ENCODE measurements around the gene SNRPA1.

The SNRPA1 gene

GRCh38 chr15:101294731-101295606, at the start of gene SNRPA1:
SNRPA1 (minus strand) TSS chr15:101295248; CDS start chr15:101295178, 70 bp downstream.
- no peak for TF ChIP-seq CTCF (IDR thresholded peaks at IDR 0.05)

- no peak for TF ChIP-seq CTCF (IDR thresholded peaks at IDR 0.05)
Observed at GRCh38 chr15:101342056-101342455, 47.0 kb upstream of the SNRPA1 start.

GRCh38 chr15:101338502-101339057, 43.5 kb upstream of the SNRPA1 start:
- no peak for TF ChIP-seq CTCF (IDR thresholded peaks at IDR 0.05)

GRCh38 chr15:101337976-101338375, 42.9 kb upstream of the SNRPA1 start:
- no peak for TF ChIP-seq CTCF (IDR thresholded peaks at IDR 0.05)

GRCh38 chr15:101332061-101332467, 37.0 kb upstream of the SNRPA1 start:
- no peak for TF ChIP-seq CTCF (IDR thresholded peaks at IDR 0.05)

- TF ChIP-seq CTCF (IDR thresholded peaks at IDR 0.05) = no peak
Observed at GRCh38 chr15:101329867-101330380, 34.9 kb upstream of the SNRPA1 start.

- no peak for TF ChIP-seq CTCF (IDR thresholded peaks at IDR 0.05)
Observed at GRCh38 chr15:101329309-101329863, 34.3 kb upstream of the SNRPA1 start.

All from LNCAP (cell line).